ENCODE results near the gene SUSD1.
"Not testable (repeated sequence)": the region's sequence is repeated elsewhere in the genome, so short reads cannot be mapped to it uniquely, and the experiment has no call there.

The SUSD1 gene

DNA sequence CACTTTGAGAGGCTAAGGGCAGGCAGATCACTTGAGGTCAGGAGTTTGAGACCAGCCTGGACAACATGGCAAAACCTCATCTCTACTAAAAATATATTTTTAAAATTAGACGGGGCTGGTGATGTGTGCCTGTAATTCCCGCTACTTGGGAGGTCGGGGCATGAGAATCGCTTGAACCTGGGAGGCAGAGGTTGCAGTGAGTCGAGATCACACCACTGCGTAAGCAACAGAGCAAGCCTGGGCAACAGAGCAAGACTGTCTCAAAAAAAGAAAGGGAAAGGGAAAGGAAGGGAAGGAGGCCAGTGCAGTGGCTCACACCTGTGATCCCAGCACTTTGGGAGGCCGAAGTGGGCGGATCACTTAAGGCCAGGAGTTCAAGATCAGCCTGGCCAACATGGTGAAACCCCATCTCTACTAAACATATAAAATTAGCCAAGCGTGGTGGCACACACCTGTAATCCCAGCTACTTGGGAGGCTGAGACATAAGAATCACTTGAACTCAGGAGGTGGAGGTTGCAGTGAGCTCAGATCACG is 101.4 kb downstream of the SUSD1 start:
- not testable (repeated sequence) for DNase-seq
- intact Hi-C loops (cut with DNase I): loop anchor here (1.0 to 10.0 kb wide), 3 partner anchors 177 to 479 kb away; partner anchors contain the start of genes PTGR1 and UGCG

DNA sequence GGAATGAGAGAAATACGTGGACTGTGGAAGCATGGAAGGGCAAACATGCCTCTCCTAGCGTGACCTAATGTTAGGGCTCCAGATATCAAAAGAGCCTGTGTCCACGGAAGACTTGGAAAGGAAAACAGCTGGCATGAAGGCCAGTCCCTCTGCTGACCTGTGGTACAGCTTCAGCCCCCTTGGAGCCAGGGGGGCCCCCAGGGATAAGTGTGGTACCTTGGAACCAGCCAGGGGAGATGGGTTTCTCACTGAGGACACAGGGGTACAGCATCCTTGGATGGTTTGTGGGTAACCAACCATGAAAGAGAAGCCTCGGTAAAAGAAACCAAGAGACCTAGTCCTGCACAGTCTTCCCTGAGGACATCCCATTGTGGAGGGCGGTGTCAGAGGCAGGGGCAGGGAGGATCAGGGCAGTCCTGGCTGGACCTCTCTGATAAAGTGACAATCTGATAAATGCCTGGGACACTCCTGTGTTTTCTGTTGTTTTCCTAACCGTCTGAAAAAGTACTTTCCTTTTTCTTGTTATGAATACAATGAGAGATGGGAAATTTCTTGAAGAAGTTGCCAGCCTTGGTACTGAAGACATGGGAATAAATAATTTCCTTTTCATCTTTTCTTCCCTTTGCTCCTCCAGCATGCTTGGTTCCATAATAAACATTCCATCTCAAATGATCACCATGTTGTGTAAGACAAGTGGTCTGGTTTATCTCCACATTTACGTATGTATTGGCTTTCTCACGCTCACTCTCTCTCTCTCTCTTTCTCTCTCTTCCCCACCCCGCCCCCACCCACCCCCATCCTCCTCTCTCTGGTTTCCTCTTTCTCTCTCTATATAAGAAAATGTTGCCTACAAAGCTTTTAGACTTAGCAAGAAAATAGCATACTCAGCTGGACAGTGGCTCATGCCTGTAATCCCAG is 102.1 kb downstream of the SUSD1 start:
- intact Hi-C loops (cut with DNase I): loop anchor here (10.0 kb wide), 1 partner anchor 478 kb away; the partner anchor contains the start of gene PTGR1
- DNase-seq: no peak

DNA sequence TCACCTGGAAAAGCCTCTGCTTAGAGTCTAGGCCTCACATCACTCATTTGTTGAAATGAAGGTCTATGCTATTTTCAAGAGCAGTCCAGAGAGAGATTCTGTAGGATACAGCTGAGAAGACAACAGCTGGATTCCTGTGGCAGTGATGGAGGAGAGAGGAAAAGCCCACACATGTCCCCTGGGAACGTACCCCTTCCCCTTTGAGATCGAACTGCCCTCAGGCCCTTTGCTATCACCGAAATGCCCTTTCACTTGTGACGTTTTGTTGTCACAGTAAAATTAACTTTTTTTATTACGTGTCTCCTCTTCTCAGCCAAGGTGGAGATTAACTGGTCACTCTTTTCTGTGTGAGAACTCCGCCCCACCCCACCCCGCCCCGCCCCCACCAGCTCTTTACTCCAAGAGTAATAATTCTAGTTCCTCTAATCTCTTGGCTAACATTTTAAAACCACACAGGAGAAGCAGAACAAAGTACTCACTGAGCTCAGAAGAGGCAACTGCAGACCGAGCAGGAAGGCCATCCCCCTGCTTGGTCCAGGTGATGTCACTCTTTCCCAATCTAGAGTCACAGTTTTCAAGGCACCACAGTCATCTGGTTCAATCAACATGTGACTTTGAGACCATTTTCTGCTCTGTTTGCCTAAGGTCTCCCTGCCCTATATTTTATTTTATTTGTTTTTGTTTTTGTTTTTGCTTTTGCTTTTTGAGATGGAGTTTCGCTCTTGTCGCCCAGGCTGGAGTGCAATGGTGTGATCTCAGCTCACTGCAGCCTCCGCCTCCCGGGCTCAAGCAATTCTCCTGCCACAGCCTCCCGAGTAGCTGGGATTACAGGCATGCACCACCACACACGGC is 105.6 kb downstream of the SUSD1 start:
- intact Hi-C loops (cut with DNase I): loop anchor here (10.0 kb wide), 1 partner anchor 475 kb away; the partner anchor contains the start of gene PTGR1
- no peak for DNase-seq

DNA sequence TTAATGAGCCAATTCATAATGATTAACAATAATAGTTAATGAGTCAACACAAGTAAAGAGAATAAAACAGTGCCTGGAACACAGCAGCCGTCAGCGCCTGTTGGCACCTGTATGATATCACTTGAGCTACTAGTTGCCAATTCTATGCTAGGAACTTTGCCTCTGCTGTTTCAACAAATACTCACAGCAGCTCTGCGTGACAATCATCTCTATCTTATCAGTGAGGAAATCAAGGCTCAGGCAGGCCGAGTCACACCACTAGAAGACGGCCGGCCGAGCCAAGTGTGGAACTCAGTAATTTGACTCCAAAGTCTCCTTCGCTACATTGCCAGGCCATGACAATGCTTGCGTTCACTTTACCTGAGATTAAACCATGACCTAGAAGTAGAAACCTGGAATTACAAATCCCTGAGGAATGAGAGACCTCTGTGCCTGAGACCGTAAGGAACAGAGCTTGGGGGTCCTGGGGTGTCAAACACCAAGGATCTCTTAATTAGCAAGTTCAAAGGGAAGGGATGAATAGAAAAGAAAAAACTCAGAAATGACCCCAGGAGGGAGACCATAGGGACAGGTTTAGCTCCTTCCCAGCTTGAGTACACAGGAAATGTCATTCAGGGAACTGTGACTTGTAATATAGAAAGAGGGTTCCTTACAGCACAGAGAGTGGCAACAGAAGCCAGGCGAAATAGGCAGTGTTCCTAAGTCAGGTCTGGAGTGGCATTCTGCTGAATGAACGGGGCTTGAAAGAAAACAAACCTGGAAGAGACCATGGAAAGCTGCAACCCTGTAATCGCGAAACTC is 109.1 kb downstream of the SUSD1 start:
- no peak for DNase-seq
- intact Hi-C loops (cut with DNase I): no loop called here

DNA sequence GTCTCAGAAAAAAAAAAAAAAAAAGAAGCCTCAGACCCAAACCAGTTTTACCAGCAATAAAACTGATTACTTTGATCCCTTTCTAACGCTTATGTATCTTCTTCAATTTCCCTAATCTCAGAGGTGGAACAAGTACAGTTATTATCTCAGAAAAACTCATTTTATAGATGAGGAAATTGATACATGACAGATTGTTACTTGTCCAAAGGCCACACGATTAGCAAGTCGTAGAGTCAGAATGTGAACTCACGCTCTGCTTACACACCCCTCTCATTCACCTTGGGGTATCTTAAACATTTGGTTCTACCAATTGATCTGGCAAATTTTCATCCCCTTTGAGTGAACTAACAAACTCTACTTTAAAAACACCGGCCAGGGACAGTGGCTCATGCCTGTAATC is 110.2 kb downstream of the SUSD1 start:
- no peak for DNase-seq
- intact Hi-C loops (cut with DNase I): no loop called here

DNA sequence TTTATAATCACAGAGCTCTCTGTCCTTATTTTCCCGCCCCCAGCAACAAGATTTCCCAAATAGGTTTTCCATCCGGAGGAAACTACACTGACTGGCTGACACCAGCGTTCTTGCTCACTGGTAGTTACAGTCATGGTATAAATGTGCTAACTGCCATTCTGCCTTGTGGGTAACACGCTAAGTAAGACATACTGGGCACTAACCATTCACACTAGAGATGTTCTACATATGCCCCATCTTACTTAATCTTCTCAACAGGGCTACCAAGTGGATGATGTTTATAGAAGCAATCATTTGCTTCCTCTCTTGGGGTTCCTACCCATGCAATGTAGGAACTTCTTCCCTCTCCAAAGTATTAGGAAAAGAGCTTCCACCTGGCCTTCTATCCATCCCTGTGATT is 111.5 kb downstream of the SUSD1 start:
- intact Hi-C loops (cut with DNase I): no loop called here
- DNase-seq: no peak

- intact Hi-C loops (cut with DNase I): no loop called here
- no peak for DNase-seq
These were observed 111.9 kb downstream of the SUSD1 start for GRCh38 chr9:112063151-112063550.

- peak in 4 of 10 donors; percentile 11 to 80 (median 32) for DNase-seq
- intact Hi-C loops (cut with DNase I): no loop called here
These were observed 113.9 kb downstream of the SUSD1 start for GRCh38 chr9:112061152-112061740.

- DNase-seq: no peak
- intact Hi-C loops (cut with DNase I): no loop called here
These were observed 115.2 kb downstream of the SUSD1 start for GRCh38 chr9:112059966-112060320.

- DNase-seq: no peak
These were observed 115.7 kb downstream of the SUSD1 start for GRCh38 chr9:112059145-112059965.

GRCh38 chr9:112056996-112057395 is 118.1 kb downstream of the SUSD1 start:
- DNase-seq: no peak
- intact Hi-C loops (cut with DNase I): no loop called here

More at GRCh38 chr9:112059145-112059965, 115.7 kb downstream of the SUSD1 start:
- intact Hi-C loops (cut with DNase I): no loop called here

DNA sequence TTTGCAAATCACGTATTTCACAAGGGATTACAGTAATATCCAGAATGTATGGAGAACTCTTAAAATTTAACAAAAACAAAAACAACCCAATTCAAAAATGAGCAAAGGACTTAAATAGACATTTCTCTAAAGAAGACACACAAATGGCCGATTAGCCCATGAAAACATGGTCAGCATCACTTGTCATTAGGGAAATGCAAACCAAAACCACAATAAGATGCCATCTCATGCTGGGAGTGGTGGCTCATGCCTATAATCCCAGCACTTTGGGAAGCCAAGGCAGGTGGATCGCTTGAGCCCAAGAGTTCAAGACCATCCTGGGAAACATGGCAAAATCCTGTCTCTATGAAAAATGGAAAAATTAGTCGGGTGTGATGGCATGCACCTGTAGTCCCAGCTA is 120.2 kb downstream of the SUSD1 start:
- DNase-seq: no peak

GRCh38 chr9:112051812-112052211 is 123.3 kb downstream of the SUSD1 start:
- intact Hi-C loops (cut with DNase I): no loop called here
- no peak for DNase-seq

More for the DNA sequence above, 120.2 kb downstream of the SUSD1 start:
- intact Hi-C loops (cut with DNase I): no loop called here

DNA sequence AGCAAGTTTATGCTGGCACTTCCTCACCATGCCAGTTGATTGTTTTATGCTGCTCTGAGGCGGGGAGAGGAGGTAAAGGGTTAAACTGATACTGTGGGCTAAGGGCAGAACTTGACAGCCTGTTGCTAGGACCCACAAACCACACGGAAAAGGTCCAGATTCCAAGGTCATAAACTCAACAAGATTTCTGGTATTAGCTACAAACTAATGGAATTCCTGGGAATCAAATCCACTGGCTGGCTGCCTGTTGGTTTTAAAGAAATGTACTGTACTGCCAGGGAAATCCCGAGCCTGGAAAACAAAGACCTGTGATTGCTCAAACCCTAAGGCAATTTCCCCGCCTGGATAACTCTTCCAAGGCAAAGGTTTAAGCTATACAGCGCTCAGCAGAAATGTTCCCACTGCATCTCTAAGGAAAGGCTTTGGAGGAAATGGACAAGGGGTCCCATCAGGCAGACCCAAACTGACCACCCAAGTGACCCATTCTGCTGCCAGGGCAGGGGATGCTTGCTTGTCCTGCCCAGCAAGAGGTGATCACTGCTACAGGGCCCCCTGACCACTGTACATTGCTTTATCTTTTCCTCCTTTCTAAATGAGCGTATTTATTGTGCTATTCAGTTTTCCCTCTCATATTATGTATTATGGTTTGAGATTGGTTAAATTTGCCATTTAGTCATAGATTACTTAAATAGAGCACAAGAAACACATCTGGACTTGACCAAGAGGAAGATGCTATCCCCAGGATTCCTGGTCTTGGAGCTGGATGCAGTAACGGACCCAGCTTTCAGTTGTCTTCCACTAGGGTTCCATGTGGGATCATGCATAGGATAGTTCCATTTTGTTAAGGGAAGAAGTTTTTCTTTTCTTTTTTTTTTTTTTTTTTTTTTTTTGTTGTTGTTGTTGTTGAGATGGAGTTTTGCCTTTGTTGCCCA is 124.3 kb downstream of the SUSD1 start:
- intact Hi-C loops (cut with DNase I): no loop called here
- DNase-seq: no peak

- intact Hi-C loops (cut with DNase I): no loop called here
- no peak for DNase-seq
These were observed 125.1 kb downstream of the SUSD1 start for GRCh38 chr9:112049811-112050516.

GRCh38 chr9:112048924-112049691 is 126.0 kb downstream of the SUSD1 start:
- no peak for DNase-seq
- intact Hi-C loops (cut with DNase I): no loop called here
